CD4-positive, alpha-beta T cell treated with Interleukin-15 for 1 hour (primary cell): ENCODE results near the gene FAR1.
A peak's percentile ranks its signal among the peaks of the same experiment; 100 is the strongest.

Experiments used
- DNase-seq: peaks from one replicate; pipeline ENCODE4 v3.0.0-alpha.2; 2020

FAR1 gene

GRCh38 chr11:13669544-13670488, 1.3 kb downstream of the FAR1 start:
- no peak for DNase-seq

DNA sequence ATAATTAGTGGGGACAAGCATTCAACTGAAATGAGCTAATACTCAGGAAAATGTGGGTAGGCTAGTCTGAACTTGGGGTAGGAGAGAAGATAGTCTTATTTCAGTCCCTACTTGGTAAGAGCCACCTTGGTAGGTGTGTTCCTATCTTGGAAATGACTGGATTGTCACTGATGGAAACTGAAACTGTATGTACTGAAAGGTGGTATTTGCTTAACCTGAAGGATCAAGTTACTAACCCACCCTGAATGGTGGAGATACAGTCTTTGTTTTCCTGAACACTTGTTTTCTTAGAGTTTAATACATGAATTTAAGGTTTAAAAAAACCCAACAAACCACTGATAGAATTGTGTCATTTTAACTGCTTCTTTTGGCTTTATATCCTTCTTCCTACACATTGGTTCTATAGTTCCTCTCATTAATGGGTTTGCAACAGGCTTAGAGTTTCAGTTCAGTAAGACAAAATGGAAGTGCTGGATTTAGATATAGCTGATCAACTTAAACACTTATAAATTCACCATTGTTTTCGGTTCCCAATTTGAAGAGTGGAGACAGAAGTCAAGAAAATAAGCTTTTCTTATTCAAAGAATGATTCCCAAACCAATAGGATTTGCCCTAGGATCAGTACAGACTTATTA, 4.2 kb downstream of the FAR1 start:
- no peak for DNase-seq

DNA sequence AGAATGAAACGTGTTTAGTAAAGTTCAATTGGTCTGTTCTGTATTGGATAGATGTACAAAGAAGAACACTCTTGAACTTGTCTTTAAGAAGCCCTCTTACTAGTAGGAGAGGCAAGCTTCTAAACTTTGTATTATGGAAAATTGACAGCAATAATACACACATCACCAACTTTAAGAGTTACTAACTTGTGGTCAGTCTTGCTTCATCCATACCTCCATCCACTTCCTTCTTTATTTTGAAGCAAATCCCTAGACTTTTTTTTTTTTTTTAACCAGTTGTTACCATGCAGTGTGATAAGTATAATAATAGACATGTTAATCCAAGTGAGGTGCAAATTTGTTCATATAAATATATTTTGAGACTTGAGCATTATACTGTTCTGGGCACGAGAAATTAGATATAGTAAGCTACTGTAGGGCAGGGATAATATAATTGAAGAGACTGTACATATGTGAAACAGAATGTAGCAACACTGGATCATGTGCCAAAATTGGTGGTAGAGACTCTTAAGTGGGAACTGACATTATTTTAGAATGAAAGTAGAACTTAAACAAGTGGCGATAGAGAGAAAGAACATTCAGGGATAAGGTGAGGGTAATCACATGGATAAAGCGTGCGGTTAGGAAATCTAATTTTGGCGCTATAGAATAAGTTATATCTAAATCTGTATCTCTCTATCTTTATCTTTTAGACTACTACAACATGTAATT, 6.5 kb downstream of the FAR1 start:
- DNase-seq: no peak

GRCh38 chr11:13676576-13676975, 8.1 kb downstream of the FAR1 start:
- DNase-seq: no peak

GRCh38 chr11:13679768-13680167, 11.3 kb downstream of the FAR1 start:
- no peak for DNase-seq

GRCh38 chr11:13680501-13681264, 12.2 kb downstream of the FAR1 start:
- peak; percentile 17 for DNase-seq

DNA sequence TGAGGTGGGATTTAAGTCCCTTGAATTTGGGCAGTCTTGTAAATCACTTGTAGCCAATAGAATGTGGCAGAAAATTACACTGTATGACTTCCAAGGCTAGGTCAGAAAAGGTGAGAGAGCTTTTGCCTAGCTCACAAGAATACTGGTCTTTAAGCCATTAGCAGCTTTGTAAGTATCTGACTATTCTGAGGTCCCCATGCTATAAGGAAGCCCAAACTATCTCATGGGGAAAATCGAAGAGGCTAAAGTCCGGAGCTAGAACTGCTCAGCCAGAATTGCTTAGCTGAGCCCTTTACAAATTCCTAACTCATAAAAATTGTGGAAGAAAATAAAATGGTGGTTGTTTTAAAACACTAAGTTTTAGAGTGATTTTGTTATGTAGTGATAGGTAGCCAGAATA, 13.0 kb downstream of the FAR1 start:
- DNase-seq: no peak

DNA sequence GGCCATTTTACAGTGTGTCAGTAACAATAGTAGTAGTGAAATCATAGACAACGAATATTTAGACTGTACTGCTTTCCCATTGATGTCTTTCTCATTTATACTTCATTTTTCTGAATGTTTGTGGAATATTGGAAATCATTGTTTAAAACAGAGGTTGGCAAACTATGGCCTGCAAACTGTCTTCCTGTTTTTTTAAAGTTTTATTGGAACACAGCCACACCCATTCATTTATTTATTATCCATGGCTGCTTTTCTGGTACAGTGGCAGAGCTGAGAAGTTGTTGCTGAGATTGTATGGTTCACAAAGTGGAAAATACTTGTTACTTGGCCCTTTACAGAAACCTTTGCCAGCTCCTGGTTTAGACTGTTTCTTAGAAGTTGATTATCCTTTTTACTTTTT, 13.7 kb downstream of the FAR1 start:
- DNase-seq: no peak

DNA sequence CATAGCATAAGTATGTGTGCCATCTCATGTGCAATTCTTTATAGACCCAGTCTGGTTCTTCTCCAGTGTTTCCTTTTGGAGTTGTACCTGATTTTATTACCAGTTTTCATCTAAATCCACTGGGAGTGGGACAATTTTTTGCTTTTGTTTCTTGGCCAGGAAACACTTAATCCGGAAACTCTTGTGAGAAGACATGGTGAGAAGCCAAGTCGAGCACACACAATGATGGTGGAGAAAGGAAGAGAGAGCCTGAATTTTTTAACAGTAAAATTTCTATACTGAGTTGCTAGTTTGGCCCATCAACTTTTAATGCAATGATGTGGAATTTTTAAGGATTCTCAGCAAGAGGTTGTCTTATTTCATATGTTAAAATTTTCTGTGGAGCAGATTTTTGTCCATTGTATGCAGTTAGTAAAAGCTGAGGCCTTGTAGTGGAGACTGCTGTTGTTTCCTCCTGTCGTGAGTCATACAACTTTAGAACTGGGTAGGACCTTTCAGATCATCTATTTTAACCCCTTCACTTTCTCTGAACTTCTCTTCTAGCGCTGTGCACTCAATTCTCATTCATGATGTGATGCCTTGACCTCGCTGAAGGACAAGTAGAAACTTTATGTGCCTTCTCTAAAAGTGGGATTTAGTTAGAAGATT, 17.1 kb downstream of the FAR1 start:
- DNase-seq: no peak

DNA sequence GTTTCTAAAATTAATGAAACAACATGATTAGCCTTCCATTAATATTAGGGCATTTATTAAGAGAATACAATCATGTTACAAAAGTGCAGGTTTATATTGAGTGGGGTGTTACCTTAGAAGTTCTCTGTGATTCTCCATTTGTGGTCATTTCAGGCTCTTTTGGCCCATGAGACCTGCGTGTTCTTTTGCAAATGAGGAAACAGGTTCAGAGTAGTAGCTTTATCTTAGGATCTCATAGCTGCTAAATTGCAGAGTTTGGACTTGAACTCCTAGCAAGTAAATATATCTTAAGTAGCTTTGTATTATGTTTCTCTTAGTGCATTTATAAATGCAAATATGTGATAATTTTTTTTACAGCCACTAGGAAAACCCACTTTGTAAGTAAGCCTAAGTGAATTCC, 18.3 kb downstream of the FAR1 start:
- no peak for DNase-seq

- DNase-seq: no peak
Observed at GRCh38 chr11:13687271-13687670, 18.8 kb downstream of the FAR1 start.

- no peak for DNase-seq
Observed at GRCh38 chr11:13691286-13691899, 22.9 kb downstream of the FAR1 start.

DNA sequence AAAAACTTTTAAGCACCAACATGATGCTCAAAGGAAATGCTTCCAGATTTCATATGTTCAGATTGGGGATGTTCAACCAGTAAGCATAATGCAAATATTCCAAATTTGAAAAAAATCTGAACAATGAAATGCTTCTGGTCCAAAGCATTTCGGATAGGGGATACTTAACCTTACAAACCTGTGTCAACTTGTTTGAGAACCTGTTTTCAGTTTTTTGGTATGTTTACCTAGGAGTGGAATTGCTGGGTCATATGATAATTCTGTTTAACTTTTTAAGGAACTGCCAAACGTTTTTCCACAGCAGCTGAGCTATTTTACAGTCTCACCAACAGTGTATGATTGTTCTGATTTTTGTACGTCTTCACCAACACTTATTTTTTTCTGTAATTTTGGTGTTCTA, 23.7 kb downstream of the FAR1 start:
- no peak for DNase-seq

GRCh38 chr11:13694115-13694514, 25.6 kb downstream of the FAR1 start:
- no peak for DNase-seq

DNA sequence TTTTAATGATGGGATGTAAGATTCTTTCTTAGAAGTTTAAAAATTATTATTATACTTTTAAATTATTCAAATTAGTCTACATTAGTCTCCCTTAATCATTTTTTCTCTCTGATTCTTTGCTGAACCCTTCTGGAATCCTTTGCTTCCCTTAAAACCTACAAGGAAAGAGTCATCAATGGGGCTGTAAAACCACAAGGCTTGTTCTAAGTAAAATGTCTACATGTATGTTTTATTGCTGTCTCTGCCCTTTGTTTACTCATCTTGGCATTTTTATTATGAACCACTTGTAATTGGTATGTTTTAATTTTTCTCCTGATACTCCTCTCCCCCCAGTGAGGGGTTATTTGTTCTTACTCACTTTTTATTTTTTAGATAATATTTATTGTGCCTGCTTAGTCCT, 27.4 kb downstream of the FAR1 start:
- DNase-seq: no peak

- DNase-seq: no peak
Observed at GRCh38 chr11:13697710-13698109, 29.2 kb downstream of the FAR1 start.

GRCh38 chr11:13698132-13698531, 29.7 kb downstream of the FAR1 start:
- no peak for DNase-seq

- DNase-seq: no peak
Observed at GRCh38 chr11:13699041-13699440, 30.6 kb downstream of the FAR1 start.

DNA sequence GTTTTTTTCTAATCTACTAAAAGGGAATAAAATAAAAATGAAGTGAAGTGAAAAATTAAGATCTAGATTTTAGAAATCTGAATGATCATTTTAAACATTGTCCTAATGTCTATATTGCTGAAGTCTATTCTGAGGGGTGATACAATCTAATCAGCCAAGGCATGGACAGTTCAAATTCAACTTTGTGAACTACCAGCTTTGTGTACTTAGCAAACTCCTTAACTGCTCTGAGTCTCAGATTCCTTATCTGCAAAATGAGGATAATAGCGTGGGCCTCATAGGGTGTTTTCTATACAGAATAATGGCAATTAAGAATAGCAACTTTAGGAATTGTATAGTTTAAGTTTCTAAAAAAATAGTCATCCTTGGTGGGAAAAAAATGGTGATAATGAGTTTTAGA, 31.4 kb downstream of the FAR1 start:
- DNase-seq: no peak

GRCh38 chr11:13701506-13701905, 33.0 kb downstream of the FAR1 start:
- no peak for DNase-seq

- no peak for DNase-seq
Observed at GRCh38 chr11:13702071-13702470, 33.6 kb downstream of the FAR1 start.

GRCh38 chr11:13705710-13706109, 37.2 kb downstream of the FAR1 start:
- no peak for DNase-seq
